ENCODE measurements around the gene ROM1. TPM values are rescaled to one million over a fixed set of nuclear protein-coding genes. Genes with fewer than 3 reads are reported as not detected.
"Not testable (repeated sequence)": the region's sequence is repeated elsewhere in the genome, so short reads cannot be mapped to it uniquely, and the experiment has no call there.

Gene ROM1
- total RNA-seq, 4 donors from 2014 or later = 5.3 to 5.6 TPM; not detected in 2

DNA sequence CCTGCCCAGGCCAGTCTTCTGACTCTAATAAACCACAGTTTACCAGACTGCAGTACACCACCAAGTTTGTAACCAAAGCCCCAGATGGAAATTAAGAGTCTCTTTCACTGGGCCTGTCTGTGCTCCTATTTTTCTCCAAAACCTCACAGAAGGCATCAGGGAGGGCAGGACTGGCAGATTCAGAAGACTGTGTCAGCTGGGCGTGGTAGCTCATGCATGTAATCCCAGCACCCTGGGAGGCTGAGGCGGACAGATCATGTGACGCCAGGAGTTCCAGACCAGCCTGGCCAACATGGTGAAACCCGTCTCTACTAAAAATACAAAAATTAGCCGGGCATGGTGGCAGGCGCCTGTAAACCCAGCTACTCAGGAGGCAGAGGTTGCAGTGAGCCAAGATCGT lies 27.7 kb upstream of the ROM1 start:
- WGBS, 2 donors (ENCODE audit: low coverage in 1 of 2) = 86% methylated on average over 7 of the region's 7 CpGs; no CpG with 5 or more reads in 1 of the 2 donors
- peaks cover 0 to 31% (median 10%) of the 10 kb centered on the region in 4 donors for H3K36me3 ChIP-seq

DNA sequence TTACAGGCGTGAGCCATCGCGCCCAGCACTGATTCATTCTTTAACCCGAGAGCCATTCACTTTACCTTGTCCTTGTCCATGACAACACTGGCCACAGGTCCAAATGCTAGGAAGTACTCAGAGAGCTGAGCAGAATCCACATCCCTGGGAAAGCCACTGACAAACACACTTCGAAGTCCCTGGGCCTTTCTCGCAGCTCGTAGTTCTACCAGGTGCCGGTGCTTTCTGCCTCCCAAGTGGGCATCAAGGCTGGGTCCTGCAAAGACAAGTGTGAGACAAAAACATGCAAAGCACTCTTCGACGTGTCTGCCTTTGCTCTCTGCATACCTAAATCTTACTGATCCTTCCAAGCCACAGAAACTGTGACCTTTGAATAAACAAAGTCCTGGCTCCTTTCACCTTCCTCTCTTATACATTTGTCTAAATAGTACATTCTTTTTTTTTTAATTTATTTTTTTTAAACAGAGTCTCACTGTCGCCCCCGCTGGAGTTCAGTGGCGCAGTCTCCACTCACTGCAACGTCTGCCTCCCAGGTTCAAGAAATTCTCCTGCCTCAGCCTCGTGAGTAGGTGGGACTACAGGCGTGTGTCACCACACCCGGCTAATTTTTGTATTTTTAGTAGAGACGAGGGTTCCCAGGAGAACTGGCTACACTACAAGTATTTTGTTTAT lies 24.0 kb upstream of the ROM1 start:
- peaks cover 16 to 37% (median 25%) of the 10 kb centered on the region in 4 donors for H3K4me1 ChIP-seq
- 44 to 69% methylated on average over 9 to 18 of the region's 18 CpGs for WGBS, 2 donors (ENCODE audit: low coverage in 1 of 2)
- H3K36me3 ChIP-seq = peaks cover 0 to 25% (median 12%) of the 10 kb centered on the region in 4 donors
- no peaks in the 10 kb centered on the region for H3K27me3 ChIP-seq
- intact Hi-C loops (cut with DNase I; ENCODE audit: low total_unique reads) (no loop called here), in situ Hi-C loops (cut with MboI; ENCODE audit: low pct_ligation_motif_present in 1 of 4, low pct_unique_long_range_greater_than_20kb in 1 of 4, low sequenced_read_pairs in 3 of 4) (loop anchor here in 1 of 4 donors (25.0 kb wide), 1 partner anchor 273 kb away; no protein-coding TSS in a partner anchor)
- no peak overlapping the region for H3K4me3 ChIP-seq
- H3K27ac ChIP-seq = no peak overlapping the region
- TF ChIP-seq POLR2A (IDR thresholded peaks at IDR 0.05) = no peak
- TF ChIP-seq EP300 (IDR thresholded peaks at IDR 0.05; ENCODE audit: low read depth) = no peak
- no peak for TF ChIP-seq POLR2AphosphoS5 (IDR thresholded peaks at IDR 0.05)
- TF ChIP-seq, protein P1, sequence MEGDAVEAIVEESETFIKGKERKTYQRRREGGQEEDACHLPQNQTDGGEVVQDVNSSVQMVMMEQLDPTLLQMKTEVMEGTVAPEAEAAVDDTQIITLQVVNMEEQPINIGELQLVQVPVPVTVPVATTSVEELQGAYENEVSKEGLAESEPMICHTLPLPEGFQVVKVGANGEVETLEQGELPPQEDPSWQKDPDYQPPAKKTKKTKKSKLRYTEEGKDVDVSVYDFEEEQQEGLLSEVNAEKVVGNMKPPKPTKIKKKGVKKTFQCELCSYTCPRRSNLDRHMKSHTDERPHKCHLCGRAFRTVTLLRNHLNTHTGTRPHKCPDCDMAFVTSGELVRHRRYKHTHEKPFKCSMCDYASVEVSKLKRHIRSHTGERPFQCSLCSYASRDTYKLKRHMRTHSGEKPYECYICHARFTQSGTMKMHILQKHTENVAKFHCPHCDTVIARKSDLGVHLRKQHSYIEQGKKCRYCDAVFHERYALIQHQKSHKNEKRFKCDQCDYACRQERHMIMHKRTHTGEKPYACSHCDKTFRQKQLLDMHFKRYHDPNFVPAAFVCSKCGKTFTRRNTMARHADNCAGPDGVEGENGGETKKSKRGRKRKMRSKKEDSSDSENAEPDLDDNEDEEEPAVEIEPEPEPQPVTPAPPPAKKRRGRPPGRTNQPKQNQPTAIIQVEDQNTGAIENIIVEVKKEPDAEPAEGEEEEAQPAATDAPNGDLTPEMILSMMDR (IDR thresholded peaks at IDR 0.05) = peak in 1 of 5 experiments; percentile 8
- no peak for DNase-seq
- H3K9me3 ChIP-seq = no peaks in the 10 kb centered on the region

More for the DNA sequence above, 27.7 kb upstream of the ROM1 start:
- DNase-seq; H3K9me3 ChIP-seq; intact Hi-C loops (cut with DNase I; ENCODE audit: low total_unique reads); H3K27ac ChIP-seq; H3K4me3 ChIP-seq; H3K27me3 ChIP-seq: not testable (repeated sequence)
- in situ Hi-C loops (cut with MboI; ENCODE audit: low pct_ligation_motif_present in 1 of 4, low pct_unique_long_range_greater_than_20kb in 1 of 4, low sequenced_read_pairs in 3 of 4) = loop anchor here in 1 of 4 donors (25.0 kb wide), 1 partner anchor 277 kb away; no protein-coding TSS in a partner anchor
- H3K4me1 ChIP-seq = peaks cover 3 to 12% (median 6%) of the 10 kb centered on the region in 4 donors

DNA sequence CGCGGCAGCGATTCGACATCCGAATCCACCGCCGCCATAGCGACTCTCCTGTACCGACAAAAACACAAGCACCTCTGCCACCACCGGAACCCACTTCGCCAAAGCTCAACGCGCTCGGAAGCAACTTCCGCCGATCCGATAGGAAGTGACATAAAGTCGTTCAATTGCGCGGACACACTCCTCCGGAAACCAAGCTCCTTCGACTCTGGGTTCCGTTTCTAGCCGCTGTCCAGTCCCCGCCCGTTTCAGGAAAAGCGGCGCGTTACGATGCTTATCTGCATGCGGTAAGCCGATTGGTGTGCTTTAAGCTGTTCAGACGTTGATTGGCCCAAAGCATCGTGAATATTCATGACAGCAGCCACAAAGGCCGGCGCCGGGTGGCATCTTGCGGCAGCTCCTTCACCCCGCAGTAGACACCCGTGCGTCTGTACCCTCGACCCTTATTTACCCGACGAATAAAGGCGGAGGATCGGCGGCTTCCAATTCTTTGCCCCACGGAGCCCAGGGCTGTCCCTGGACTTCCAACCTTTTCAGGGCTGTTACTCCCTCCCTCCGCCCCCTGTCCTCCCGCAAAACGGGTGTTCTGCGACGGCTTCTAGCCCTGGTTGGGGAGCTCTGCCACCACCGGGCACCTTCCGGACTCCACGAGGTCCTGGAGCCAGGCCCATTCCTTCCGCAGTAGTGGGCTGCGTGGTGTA lies 21.5 kb upstream of the ROM1 start, which contains the start of gene TUT1:
Gene TUT1, minus strand, starts transcription at position 76 of the 698 bp plus-strand sequence. Its CDS starts 38 bp downstream, at position 38.
- Histone ChIP-seq H3K27me3 (no peaks in the 10 kb centered on the region), H3K4me3 (peak within 1 kb of the TSS; percentile 44 to 76 (median 66)), H3K36me3 (peaks cover 0 to 45% (median 20%) of the 10 kb centered on the region in 4 donors), H3K27ac (peak within 1 kb of the TSS; percentile 93 to 98 (median 96)), H3K4me1 (peaks cover 16 to 37% (median 25%) of the 10 kb centered on the region in 4 donors), H3K9me3 (no peaks in the 10 kb centered on the region)
- TF ChIP-seq, protein P1 (IDR thresholded peaks at IDR 0.05) = no peak
- TF ChIP-seq EP300 (IDR thresholded peaks at IDR 0.05; ENCODE audit: low read depth) (no peak), POLR2A (IDR thresholded peaks at IDR 0.05) (peak; percentile 92), POLR2AphosphoS5 (IDR thresholded peaks at IDR 0.05) (peak; percentile 89 to 98 (median 98))
- in situ Hi-C loops (cut with MboI; ENCODE audit: low pct_ligation_motif_present in 1 of 4, low pct_unique_long_range_greater_than_20kb in 1 of 4, low sequenced_read_pairs in 3 of 4) = loop anchor here in 1 of 4 donors (10.0 to 25.0 kb wide), 2 partner anchors 103 to 271 kb away; no protein-coding TSS in a partner anchor
- intact Hi-C loops (cut with DNase I; ENCODE audit: low total_unique reads) = no loop called here
- WGBS, 2 donors (ENCODE audit: low coverage in 1 of 2) = 0% methylated on average over 54 of the region's 58 CpGs; no CpG with 5 or more reads in 1 of the 2 donors
- DNase-seq = peak; percentile 97

- in situ Hi-C loops (cut with MboI; ENCODE audit: low pct_ligation_motif_present in 1 of 4, low pct_unique_long_range_greater_than_20kb in 1 of 4, low sequenced_read_pairs in 3 of 4) = loop anchor here in 1 of 4 donors (10.0 to 25.0 kb wide), 2 partner anchors 103 to 270 kb away; no protein-coding TSS in a partner anchor
- no peaks in the 10 kb centered on the region for H3K27me3 ChIP-seq
- no peaks in the 10 kb centered on the region for H3K9me3 ChIP-seq
- peaks cover 16 to 37% (median 25%) of the 10 kb centered on the region in 4 donors for H3K4me1 ChIP-seq
- peak overlapping the region; percentile 44 to 76 (median 66) for H3K4me3 ChIP-seq
- TF ChIP-seq EP300 (IDR thresholded peaks at IDR 0.05; ENCODE audit: low read depth) = no peak
- TF ChIP-seq, protein P1 (IDR thresholded peaks at IDR 0.05) = peak in 1 of 5 experiments; percentile 19
- peak overlapping the region; percentile 93 to 98 (median 96) for H3K27ac ChIP-seq
- 0 to 13% methylated on average over 1 to 15 of the region's 17 CpGs for WGBS, 2 donors (ENCODE audit: low coverage in 1 of 2)
- DNase-seq = no peak
- H3K36me3 ChIP-seq = peaks cover 0 to 49% (median 22%) of the 10 kb centered on the region in 4 donors
- intact Hi-C loops (cut with DNase I; ENCODE audit: low total_unique reads) = no loop called here
These were observed 20.8 kb upstream of the ROM1 start for GRCh38 chr11:62592146-62592815.
